Stimulated activated naive CD8-positive, alpha-beta T cell treated with anti-CD3 and anti-CD28 coated beads, Interleukin-15, Interleukin-2, amounts not matched to agents 100 U/mL and 50 U/mL, for 24 hours (primary cell): ENCODE data around the gene CDC34.
"Not testable (repeated sequence)": the region's sequence is repeated elsewhere in the genome, so short reads cannot be mapped to it uniquely, and the experiment has no call there.

ENCODE experiments used
- ATAC-seq: fragments of 150-1000 bp; cut with Tn5 transposase; one replicate; pipeline ENCODE4 v1.10.0; 2021
- DNase-seq: peaks from one replicate; pipeline ENCODE4 v3.0.0; 2021

Gene CDC34

DNA sequence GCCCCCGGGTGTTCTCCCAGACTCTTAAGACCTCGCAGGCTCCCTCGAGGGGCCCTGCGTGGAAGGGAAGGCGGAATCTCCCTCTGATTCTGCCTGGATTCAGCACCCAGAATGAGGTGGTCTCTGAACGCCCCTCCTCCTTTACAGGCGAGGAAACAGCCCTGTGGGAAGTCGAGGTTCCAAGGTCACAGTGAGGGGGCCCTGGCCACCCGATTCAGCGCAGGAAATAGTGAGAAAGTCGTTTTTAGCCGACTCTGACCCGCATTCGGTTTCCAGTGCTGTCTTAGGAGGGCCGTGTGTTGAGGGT is 41.9 kb downstream of the CDC34 start:
- DNase-seq (no peak), ATAC-seq (no peak)

DNA sequence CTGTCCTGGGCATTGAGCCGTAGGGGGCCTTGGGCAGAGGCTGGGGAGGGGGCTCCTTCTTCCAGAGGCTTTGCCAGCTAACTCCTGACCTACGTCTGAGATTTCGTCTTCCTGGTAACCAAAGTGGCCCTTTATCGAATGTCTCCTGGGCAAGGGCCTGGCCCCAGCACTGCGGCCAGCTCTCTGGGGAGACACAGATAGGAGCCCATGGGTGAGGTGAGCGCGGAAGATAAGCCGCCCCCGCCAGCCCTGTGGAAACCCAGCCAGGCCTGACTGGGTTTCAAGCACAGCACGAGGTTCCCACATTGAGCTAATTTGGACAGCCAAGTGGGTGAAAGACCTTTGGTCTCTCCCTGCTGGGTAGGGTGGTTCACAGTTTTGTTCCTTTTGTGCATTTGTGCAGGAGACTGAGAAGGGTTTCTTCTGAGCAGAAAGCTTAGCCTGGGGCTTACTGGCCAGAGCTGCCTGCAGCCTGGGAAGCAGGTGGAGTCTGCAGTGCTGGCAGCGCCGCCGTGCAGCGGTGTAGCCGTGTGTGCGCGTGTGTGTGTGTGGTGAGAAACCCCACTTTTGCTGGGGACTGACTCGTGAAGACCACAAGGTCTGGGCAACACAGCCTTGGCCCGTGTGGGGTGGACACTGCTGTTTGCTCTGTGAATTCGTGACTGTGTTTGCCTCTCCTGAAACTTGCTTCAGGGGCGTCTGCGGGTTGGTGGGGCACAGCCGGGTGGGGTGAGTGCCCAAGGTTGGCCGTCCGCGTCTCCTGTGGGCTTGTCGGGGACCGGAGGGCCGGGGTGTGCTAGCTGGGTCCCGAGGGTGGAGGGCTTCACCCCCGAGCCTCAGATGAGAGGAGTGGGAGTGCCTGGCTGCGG is 43.3 kb downstream of the CDC34 start:
- ATAC-seq (no peak), DNase-seq (no peak)

DNA sequence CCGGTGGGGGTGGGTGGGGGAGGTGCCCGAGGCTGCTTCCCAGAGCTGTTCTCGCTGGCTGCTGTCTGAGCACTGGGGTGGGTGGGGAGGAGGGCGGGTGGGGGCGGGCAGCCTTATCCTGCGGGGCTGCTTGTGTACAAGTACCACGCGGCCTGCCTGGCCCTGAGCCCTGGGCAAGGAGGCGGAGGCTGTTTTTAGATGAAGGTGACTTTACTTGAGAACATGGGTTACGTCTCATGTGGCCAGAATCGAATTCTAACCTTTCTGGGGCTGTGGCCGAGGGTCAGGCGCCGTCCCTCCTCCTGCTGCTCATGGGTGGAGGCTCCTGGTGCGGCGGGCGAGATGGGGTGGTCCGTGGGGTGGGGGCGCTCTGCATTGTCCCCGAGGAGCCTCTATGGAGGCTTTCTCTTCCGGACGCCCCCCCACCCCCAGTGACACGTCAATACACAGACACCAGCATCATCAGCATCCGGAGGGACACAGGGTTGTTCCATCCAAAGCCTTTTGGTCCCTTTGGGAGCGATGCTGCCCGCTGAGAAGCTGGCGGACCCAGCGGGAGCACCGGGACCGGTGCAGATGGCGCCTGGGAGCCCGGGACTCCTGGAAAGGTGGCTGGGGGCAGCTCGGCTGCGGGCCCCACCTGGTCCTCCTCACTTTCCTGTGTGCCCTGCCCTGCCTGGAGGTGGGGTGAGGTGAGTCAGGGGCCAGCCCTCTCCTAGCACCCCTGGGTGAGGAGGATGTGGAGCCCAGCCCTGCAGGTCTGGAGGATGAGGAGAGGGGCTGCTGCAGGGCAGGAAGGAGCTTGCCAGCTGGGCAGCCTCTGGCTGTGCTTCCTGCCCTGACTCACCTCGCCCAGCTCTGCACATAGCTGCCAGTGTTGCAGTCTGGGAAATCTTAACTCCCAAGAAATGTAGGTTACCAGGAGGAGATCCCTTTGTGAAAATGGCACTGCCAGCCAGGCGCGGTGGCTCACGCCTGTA is 44.3 kb downstream of the CDC34 start:
- DNase-seq (no peak), ATAC-seq (no peak)

DNA sequence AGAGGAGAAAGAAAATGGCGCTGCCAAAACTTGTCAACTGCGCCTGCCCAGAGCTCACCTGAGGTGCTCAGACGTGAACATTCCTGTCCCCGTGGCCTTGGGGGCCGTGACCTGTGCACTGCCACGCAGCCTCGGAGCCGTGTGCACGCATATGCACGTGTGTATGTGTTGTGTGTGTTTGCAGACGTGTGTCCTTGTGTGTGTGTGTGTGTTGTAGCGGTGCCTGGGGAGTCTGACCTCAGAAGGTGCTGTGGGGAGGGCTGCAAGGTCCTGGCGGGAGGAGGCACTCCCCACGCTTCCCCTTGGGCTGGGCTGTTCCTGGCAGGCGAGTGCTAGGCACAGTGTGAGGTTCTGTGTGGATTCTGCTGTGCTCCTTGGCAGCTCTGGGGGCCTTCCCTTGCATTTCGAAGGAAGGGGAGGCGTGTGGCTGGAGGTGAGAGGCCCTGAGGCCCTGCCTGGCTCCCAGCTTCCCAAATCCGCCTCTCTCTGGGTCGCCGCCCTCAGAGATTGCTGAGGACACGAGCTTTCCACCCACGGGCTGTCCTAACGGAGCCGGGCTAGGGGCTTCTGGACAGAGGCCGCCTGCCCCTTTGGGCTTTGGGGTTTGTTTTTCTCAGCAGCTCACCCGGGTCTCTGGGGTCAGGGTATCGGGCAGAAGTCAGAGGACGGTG is 45.3 kb downstream of the CDC34 start:
- ATAC-seq (no peak), DNase-seq (no peak)

DNA sequence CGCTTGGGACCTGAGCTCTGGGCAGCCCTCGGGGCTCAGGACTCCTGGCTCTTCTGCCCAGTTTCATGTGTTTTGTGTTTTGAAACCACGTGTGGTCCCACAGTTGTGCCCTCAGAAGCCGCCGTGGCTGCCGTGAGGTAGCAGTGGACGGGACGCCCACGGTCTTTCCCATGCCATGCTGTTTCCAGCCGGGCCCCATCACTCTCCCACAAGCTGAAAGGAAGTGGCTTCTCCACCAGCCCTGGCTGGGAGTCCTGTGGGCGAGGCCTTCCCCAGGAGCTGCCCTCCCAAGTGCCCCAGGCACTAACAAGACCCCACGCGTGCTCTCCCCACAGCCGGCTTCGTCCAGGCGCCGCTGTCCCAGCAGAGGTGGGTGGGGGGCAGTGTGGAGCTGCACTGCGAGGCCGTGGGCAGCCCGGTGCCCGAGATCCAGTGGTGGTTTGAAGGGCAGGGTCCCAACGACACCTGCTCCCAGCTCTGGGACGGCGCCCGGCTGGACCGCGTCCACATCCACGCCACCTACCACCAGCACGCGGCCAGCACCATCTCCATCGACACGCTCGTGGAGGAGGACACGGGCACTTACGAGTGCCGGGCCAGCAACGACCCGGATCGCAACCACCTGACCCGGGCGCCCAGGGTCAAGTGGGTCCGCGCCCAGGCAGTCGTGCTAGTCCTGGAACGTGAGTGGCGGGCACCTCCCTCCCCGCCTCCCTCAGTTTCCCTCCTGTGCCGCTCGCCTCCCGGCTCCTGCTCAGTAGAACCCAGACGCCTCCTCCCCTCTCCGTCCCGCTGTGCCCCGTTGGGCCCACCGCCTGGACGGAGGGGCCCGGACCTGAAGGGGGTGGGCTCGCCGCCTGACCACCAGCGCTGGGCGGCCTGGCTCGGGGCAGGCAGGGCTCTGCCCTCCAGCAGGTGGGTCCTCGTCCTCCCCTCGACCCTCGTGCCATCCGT is 46.2 kb downstream of the CDC34 start:
- DNase-seq: no peak
- ATAC-seq: no peak

DNA sequence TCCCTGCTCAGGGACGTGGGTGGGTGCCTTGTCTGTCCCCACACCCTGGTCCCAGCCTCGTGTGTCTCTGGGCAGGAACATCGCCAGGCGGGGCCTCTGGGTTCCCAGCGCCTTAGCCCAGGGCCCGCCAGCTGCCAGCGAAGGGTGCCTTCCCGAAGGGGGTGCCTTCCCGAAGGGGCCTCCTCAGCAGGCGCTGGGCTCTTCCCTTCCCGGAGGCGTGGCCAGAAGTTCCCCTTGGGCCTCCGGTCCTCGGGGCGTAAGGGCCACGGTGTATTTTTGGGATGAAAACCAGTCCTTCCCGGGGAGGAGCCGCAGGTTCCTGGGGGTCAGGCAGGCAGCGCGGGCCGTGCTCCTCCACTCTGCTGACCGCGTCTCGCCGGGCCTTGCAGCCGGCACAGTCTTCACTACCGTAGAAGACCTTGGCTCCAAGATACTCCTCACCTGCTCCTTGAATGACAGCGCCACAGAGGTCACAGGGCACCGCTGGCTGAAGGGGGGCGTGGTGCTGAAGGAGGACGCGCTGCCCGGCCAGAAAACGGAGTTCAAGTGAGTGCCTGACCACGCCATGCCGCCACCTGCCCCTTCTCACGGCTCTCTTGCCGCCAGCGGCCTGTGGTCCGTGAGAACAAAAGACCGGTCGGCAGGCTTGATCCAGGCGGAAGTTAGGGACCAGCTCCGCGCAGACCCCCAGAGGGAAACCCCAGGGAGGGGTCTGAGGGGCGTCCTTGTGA is 47.7 kb downstream of the CDC34 start:
- ATAC-seq (no peak), DNase-seq (no peak)

DNA sequence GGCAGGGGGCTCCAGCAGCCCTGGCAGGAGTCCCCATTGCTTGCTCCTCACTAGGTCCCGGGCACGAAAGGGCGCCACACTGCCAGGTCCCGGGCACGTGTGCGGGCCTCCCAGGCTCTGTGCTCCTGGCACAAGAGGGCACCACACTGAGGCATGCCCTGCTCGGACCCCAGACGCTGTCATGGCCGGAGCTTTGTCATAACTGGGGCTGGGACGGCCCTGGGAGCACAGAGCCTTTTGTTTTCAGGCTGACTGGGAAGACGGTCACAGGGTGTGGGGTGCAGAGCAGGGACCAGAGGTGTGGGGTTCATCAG is 48.2 kb downstream of the CDC34 start:
- DNase-seq (no peak), ATAC-seq (no peak)

DNA sequence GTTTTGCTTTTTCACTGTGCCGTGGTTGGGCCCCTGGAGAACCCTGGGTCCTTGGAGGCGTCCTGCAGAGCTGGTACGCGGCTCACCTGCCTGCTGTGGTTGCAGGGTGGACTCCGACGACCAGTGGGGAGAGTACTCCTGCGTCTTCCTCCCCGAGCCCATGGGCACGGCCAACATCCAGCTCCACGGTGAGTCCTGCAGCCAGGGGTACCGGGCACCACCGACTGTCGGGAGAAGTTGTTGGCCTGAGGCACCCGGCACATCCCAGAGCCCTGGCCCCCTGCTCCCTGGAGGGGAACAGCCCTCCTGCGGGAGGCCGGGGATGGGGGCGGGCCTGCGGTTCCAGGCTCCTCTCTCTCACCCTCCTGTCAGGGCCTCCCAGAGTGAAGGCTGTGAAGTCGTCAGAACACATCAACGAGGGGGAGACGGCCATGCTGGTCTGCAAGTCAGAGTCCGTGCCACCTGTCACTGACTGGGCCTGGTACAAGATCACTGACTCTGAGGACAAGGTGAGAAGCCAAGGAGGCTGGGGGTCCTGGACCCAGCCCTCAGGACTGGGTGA is 48.8 kb downstream of the CDC34 start:
- DNase-seq (no peak), ATAC-seq (no peak)

DNA sequence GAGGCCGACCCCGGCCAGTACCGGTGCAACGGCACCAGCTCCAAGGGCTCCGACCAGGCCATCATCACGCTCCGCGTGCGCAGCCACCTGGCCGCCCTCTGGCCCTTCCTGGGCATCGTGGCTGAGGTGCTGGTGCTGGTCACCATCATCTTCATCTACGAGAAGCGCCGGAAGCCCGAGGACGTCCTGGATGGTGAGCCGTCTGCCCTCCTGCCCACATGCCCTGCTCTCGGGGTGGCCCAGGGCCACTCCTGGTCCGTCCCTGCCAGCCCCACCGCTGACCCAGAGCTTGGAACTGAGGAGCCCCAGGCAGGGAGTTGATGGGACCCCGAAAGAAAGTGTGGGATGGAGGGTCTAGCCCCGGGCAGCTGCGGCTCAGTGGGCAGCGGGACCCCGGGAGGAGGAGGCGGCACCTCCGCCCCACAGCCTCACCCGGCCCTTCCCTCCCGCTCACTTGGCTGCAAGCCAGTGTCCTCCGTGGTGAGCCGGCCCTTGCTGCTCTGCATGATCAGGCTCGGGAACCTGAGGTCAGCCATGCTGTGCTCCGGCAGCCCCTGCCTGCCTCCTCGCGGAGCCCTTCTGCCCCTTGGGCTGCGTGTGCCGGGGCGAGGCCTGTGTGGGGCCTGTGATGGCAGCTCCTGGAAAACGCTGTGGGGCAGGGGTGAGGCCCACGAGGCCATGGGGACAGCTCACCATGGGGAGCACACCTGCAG is 50.0 kb downstream of the CDC34 start:
- DNase-seq: no peak
- no peak for ATAC-seq

DNA sequence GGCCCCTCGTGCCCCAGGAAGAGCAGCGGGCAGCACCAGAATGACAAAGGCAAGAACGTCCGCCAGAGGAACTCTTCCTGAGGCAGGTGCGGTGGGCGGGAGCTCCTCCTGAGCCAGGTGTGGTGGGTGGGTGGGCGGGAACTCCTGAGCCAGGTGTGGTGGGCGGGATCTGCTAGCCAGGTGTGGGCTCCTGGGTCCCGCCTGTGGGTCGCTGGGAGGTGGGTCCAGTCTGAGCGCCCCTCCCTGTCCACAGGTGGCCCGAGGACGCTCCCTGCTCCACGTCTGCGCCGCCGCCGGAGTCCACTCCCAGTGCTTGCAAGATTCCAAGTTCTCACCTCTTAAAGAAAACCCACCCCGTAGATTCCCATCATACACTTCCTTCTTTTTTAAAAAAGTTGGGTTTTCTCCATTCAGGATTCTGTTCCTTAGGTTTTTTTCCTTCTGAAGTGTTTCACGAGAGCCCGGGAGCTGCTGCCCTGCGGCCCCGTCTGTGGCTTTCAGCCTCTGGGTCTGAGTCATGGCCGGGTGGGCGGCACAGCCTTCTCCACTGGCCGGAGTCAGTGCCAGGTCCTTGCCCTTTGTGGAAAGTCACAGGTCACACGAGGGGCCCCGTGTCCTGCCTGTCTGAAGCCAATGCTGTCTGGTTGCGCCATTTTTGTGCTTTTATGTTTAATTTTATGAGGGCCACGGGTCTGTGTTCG is 51.1 kb downstream of the CDC34 start:
- ATAC-seq (no peak), DNase-seq (no peak)

DNA sequence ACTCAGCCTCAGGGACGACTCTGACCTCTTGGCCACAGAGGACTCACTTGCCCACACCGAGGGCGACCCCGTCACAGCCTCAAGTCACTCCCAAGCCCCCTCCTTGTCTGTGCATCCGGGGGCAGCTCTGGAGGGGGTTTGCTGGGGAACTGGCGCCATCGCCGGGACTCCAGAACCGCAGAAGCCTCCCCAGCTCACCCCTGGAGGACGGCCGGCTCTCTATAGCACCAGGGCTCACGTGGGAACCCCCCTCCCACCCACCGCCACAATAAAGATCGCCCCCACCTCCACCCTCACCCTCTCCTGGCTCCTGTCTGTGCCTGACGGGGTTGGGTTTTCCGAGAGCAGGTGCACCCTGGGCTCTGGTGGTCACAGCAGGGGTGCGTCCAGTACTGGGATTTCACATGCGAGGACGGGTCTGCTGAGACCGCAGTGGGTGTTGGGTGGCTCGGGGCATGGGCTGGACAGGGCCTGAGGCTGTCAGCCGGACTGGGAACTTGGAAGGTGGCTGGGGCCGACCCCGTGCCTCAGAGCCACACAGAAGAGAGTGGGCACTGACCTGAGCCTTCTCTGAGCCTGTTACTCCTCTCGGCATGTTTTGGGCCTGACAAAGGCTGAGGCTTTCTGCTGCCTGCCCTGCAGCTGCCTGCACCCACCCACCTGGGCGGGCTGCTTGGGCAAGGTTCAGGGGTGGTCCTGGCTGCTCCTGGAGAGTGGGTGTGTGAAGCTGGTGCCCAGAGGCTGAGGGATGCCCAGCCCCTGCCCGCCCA is 51.8 kb downstream of the CDC34 start:
- ATAC-seq (no peak), DNase-seq (no peak)

DNA sequence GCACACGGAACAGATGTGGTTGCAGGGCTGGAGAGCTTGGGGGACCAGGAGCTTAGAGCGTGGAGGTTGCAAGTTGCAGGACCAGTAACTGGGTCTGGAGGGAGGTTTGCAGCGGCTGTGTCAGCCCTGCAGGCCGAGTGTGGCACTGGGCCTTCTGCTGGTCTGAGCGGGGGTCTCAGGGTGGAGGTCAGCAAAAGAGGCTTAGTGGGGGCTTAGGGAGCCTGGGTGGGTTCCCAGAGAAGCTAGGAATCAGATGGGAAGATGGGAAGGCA is 52.3 kb downstream of the CDC34 start:
- DNase-seq (no peak), ATAC-seq (no peak)

DNA sequence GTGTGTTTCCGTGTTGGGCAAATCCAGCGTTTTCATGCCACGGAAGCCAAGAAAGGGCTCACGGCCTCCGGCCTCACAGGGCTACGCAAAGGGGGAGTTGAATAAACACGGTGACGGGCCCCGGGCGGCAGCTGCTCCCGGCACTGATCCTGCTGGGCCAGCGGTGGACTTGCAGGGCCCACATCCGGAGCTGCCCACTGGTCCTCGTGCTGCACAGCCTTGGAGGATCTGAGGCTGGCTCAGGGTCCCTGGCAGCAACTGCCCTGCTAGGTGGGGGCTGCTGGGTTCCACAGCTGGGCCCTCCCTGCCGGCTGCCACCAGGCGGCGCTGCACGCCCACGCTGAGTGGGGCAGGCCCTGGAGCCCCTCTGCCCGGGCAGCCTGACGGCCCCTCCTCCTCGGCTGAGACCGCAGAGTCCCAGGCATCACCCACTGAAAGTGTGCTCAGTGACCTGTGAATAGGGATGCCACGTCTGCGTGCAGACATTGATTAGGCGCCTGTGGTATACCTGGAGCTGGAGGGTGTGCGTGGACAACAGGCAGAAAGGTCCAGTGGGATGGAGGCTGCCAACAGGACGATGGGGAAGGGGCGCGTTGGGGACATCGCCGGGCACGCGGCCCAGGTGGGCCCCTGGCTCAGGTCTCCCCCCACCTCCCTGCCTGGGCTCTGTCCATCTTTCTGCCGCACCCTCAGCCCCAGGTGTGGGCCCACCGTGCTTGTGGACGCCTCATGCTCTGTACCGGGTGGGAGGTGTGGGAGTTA is 52.9 kb downstream of the CDC34 start:
- peak; percentile 78 for DNase-seq
- ATAC-seq: peak; percentile 66

DNA sequence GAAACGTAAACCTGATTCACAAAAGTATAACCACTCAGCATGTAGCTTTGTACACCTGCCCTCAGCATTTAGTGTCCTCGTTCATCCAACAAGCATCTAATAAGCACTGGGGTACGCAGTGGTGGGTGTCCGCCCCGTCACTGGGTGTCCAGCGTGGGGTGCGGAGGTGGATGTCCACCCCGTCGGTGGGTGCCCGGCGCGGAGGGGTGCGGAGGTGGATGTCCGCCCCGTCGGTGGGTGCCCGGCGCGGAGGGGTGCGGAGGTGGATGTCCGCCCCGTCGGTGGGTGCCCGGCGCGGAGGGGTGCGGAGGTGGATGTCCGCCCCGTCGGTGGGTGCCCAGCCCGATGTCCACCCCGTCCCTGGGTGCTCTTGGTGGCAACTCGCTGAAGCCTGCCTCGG is 53.6 kb downstream of the CDC34 start:
- ATAC-seq, DNase-seq: not testable (repeated sequence)

DNA sequence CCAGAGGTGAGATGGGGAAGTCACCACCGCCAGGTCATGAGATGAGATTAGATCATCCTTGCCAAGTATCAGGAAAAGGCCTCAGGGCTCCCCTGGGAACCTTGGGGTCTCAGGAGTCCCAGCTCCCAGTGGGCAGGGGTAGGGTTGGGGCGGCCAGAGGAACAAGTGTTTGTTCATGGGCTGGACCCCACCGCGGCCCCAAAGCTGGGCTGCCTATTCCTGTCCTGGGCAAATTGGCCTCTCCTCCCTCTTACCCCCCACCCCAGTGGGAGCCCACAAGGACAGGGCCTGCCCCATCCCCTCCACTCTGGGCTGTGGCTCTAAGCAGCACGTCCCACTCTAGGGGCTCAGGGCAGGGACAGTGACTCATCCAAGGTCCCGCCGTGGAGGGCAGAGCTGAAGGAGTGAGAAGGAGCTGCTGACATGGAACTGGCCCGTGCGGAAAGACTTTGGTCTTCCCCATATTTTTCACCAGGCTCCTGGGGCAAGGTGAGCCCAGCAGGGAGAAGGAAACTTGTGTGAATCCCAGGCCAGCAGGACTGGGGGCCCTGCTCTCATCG is 54.1 kb downstream of the CDC34 start:
- ATAC-seq (no peak), DNase-seq (no peak)

DNA sequence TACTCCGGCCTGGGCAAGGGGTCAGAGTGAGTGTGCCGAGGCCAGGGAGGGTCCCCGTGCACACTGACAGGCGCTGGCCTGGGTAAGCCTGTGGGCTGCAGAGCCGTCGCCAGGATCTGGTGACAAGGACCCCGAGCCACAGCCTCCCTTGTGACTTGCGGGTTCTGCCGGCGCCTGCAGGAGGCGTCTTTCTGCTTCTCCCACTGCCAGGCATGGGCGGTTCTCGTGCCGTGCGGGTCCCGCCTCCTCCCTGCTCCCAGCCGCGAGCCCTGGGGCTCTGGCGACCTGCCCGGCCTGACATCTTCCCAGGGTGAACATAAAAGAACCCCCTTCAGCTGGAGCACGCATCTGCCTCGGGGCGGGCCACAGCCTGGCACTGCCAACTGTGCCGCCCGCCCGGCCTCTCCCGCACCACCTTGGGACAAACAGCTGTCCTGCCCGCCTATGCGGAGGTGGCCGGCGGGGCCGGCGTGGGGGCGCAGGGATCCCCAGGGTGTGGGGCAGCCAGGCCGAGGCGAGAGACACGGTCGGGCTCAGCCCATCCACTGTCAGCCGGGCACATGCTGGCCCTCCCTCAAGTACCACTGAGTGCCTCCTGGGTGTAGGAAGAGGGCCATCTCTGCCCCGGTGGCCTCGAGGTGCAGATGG is 56.7 kb downstream of the CDC34 start:
- DNase-seq (peak; percentile 75), ATAC-seq (peak; percentile 57)
